ENCODE results near the gene TRAF3IP1. TPM values are rescaled to one million over a fixed set of nuclear protein-coding genes. Genes with fewer than 3 reads are reported as not detected.
A peak's percentile ranks its signal among the peaks of the same experiment; 100 is the strongest.

TRAF3IP1 gene
- total and polyA plus RNA-seq, 12 donors = 5.5 to 18.5 (median 12.4) TPM

GRCh38 chr2:238427435-238428162 lies 107.3 kb downstream of the TRAF3IP1 start:
- H3K4me3 ChIP-seq = peak overlapping the region; percentile 50 to 82 (median 62)
- peak in 2 of 7 donors; percentile 38 to 68 for DNase-seq
- TF ChIP-seq POLR2A (IDR thresholded peaks at IDR 0.05) = no peak
- no peak for TF ChIP-seq CTCF (IDR thresholded peaks at IDR 0.05)
- intact Hi-C loops (cut with DNase I) = no loop called here
- 8 to 18% (median 12%) methylated on average over 14 to 20 of the region's 20 CpGs for WGBS, 4 donors
- H3K27ac ChIP-seq = peak overlapping the region in 4 of 5 donors; percentile 70 to 93 (median 84)
- no peaks in the 10 kb centered on the region for H3K36me3 ChIP-seq (replicated peaks in 1 of 2)
- H3K4me1 ChIP-seq (replicated peaks in 1 of 2) = peaks cover 13 to 32% of the 10 kb centered on the region in 2 donors
- H3K27me3 ChIP-seq = no peaks in the 10 kb centered on the region
- H3K9me3 ChIP-seq (replicated peaks in 1 of 3) = no peaks in the 10 kb centered on the region

DNA sequence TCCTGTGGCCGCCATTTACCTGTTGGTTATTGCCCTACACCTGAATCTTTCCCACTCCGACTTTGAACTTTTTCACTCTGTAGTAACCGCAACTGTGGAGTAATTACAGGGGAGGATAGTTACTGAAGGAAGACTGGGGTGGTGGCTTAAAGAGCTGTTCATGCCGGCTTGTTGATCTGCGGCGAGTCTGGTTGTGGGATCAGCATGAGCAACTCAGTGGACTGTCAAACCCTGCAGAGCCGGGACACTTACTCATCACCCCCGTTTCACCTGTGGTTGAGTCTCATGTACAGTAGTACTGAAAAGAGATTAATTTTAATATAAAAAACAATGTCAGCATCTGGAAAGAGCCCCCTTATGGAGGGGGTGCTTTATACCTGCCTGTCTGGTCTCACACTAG lies 108.5 kb downstream of the TRAF3IP1 start:
- Histone ChIP-seq H3K27me3 (no peaks in the 10 kb centered on the region), H3K9me3 (replicated peaks in 1 of 3) (no peaks in the 10 kb centered on the region), H3K27ac (no peak overlapping the region), H3K36me3 (replicated peaks in 1 of 2) (peaks cover 0 to 7% of the 10 kb centered on the region in 2 donors), H3K4me3 (no peak overlapping the region), H3K4me1 (replicated peaks in 1 of 2) (peaks cover 13 to 32% of the 10 kb centered on the region in 2 donors)
- DNase-seq = peak in 1 of 7 donors; percentile 24
- TF ChIP-seq CTCF (IDR thresholded peaks at IDR 0.05) (no peak), POLR2A (IDR thresholded peaks at IDR 0.05) (no peak)
- WGBS, 4 donors = 90 to 99% (median 95%) methylated on average over 8 of the region's 8 CpGs
- intact Hi-C loops (cut with DNase I) = no loop called here

- intact Hi-C loops (cut with DNase I) = no loop called here
- H3K27ac ChIP-seq = no peak overlapping the region
- no peak for TF ChIP-seq CTCF (IDR thresholded peaks at IDR 0.05)
- TF ChIP-seq POLR2A (IDR thresholded peaks at IDR 0.05) = no peak
- DNase-seq = no peak
- 97 to 99% (median 98%) methylated on average over 6 of the region's 6 CpGs for WGBS, 4 donors
- peaks cover 10 to 28% of the 10 kb centered on the region in 2 donors for H3K4me1 ChIP-seq (replicated peaks in 1 of 2)
- no peaks in the 10 kb centered on the region for H3K27me3 ChIP-seq
- no peaks in the 10 kb centered on the region for H3K9me3 ChIP-seq (replicated peaks in 1 of 3)
- peaks cover 0 to 25% of the 10 kb centered on the region in 2 donors for H3K36me3 ChIP-seq (replicated peaks in 1 of 2)
- H3K4me3 ChIP-seq = no peak overlapping the region
Observed at GRCh38 chr2:238430781-238431180, 110.5 kb downstream of the TRAF3IP1 start.

- TF ChIP-seq CTCF (IDR thresholded peaks at IDR 0.05) (no peak), POLR2A (IDR thresholded peaks at IDR 0.05) (no peak)
- Histone ChIP-seq H3K4me3 (no peak overlapping the region), H3K9me3 (replicated peaks in 1 of 3) (no peaks in the 10 kb centered on the region), H3K27me3 (no peaks in the 10 kb centered on the region), H3K27ac (no peak overlapping the region), H3K4me1 (replicated peaks in 1 of 2) (peaks cover 5 to 24% of the 10 kb centered on the region in 2 donors), H3K36me3 (replicated peaks in 1 of 2) (peaks cover 0 to 27% of the 10 kb centered on the region in 2 donors)
- WGBS, 4 donors = 66 to 100% (median 81%) methylated on average over 1 of the region's 1 CpG
- intact Hi-C loops (cut with DNase I) = no loop called here
- peak in 1 of 7 donors; percentile 6 for DNase-seq
Observed at GRCh38 chr2:238431456-238431855, 111.1 kb downstream of the TRAF3IP1 start.
